CD4-positive, alpha-beta T cell (primary cell): ENCODE results near the gene KSR2. TPM values are rescaled to one million over a fixed set of nuclear protein-coding genes. Genes with fewer than 3 reads are reported as not detected.

ENCODE experiments used
- ATAC-seq: fragments of 200-7000 bp; cut with Tn5 transposase; one replicate; pipeline ENCODE4 v1.10.0; 2022; ENCODE audit warnings: mild to moderate bottlenecking; ENCODE audit not compliant: poor library complexity
- CTCF ChIA-PET: fragments of 350-600 bp; sonication (Branson Sonifier 250); formaldehyde crosslinking; loops from one replicate; lab custom pipeline; 2021; ENCODE audit warnings: antibody characterized with exemption, inconsistent platforms; lab: Charles Lee
- POLR2A ChIA-PET: fragments of 350-600 bp; sonication (Branson Sonifier 250); formaldehyde crosslinking; loops from one replicate; lab custom pipeline; 2021; ENCODE audit warnings: antibody characterized with exemption, inconsistent platforms; lab: Charles Lee
- DNase-seq, 14 experiments: peaks; one replicate each; pipeline ENCODE4 v3.0.0-alpha.2; 2013 to 2020; ENCODE audit warnings: mixed read lengths in 2 of 14
- H3K27ac ChIP-seq, 2 donors: one replicate each; pipeline versions ENCODE4 v1.5.1 to v1.7.0; 2013; ENCODE audit warnings: low read length in 2 of 2, low read depth in 1 of 2, mild to moderate bottlenecking in 1 of 2
- H3K27me3 ChIP-seq, 2 experiments: 1 replicate in 1 of 2; 2 replicates in 1 of 2; pipeline versions ENCODE4 v1.6.1 to v1.7.0; 2013; ENCODE audit warnings: low read length in 2 of 2, control low read depth in 1 of 2, mild to moderate bottlenecking in 1 of 2, moderate library complexity in 1 of 2; ENCODE audit not compliant: insufficient read depth in 2 of 2, control insufficient read depth in 1 of 2
- H3K36me3 ChIP-seq: one replicate; pipeline ENCODE4 v1.6.1; 2013; ENCODE audit warnings: low read length, control low read depth; ENCODE audit not compliant: insufficient read depth
- H3K4me1 ChIP-seq: one replicate; pipeline ENCODE4 v1.6.1; 2013; ENCODE audit warnings: low read length, control low read depth; ENCODE audit not compliant: insufficient read depth
- H3K4me3 ChIP-seq: one replicate; pipeline ENCODE4 v1.5.1; 2013; ENCODE audit warnings: mild to moderate bottlenecking, low read length, moderate library complexity
- H3K9me3 ChIP-seq, 2 experiments: 1 replicate in 1 of 2; 2 replicates in 1 of 2; pipeline versions ENCODE4 v1.6.1 to v1.7.0; 2013; ENCODE audit warnings: low read length in 2 of 2, mild to moderate bottlenecking in 2 of 2, control low read depth in 1 of 2, moderate library complexity in 1 of 2; ENCODE audit not compliant: control insufficient read depth in 1 of 2, insufficient read depth in 1 of 2
- H3K27ac Mint-ChIP-seq: one replicate; pipeline ENCODE4 v1.8.0; 2020; ENCODE audit warnings: mixed read lengths
- H3K27me3 Mint-ChIP-seq: one replicate; pipeline ENCODE4 v1.8.0; 2021; ENCODE audit warnings: mixed read lengths
- H3K36me3 Mint-ChIP-seq: one replicate; pipeline ENCODE4 v1.8.0; 2021; ENCODE audit warnings: low read depth, mixed read lengths
- H3K4me1 Mint-ChIP-seq: one replicate; pipeline ENCODE4 v1.8.0; 2021; ENCODE audit warnings: low read depth, mixed read lengths
- H3K4me3 Mint-ChIP-seq: one replicate; pipeline ENCODE4 v1.8.0; 2020; ENCODE audit warnings: mild to moderate bottlenecking, mixed read lengths
- H3K9me3 Mint-ChIP-seq: one replicate; pipeline ENCODE4 v1.8.0; 2020; ENCODE audit warnings: mixed read lengths
- intact Hi-C, 2 experiments: fragments of 100-400 bp; cut with DNase I in 1 of 2; cut with micrococcal nuclease in 1 of 2; formaldehyde crosslinking; loops; one replicate each; pipeline versions ENCODE4 v1.15.1 to v1.9.0; 2023 to 2025; cut with DNase I, micrococcal nuclease
- total RNA-seq, 174 experiments: library from RNA in 2 of 174; stranded (reverse) in 2 of 174; gene quantifications; one replicate each; pipeline ENCODE4 v1.2.3 and lab custom pipeline; 2021 to 2026
- TF ChIP-seq, protein P1 (sequence below): fragments of 200-600 bp; IDR thresholded peaks from one replicate; pipeline ENCODE4 v1.8.0; 2022; ENCODE audit warnings: antibody characterized with exemption, mild to moderate bottlenecking

KSR2 gene
- total RNA-seq, 2 experiments from 2014 or later, result 0.05 to 0.17 TPM

- POLR2A ChIA-PET, result no interaction called here
- peaks cover 9% of the 10 kb centered on the region for H3K9me3 Mint-ChIP-seq
- no peak overlapping the region for H3K27ac ChIP-seq
- H3K9me3 ChIP-seq, result no peaks in the 10 kb centered on the region
- no peaks in the 10 kb centered on the region for H3K4me1 ChIP-seq
- H3K4me3 ChIP-seq, result no peak overlapping the region
- no peak overlapping the region for H3K27ac Mint-ChIP-seq
- CTCF ChIA-PET, result no interaction called here
- no peaks in the 10 kb centered on the region for H3K36me3 ChIP-seq
- TF ChIP-seq, protein P1, sequence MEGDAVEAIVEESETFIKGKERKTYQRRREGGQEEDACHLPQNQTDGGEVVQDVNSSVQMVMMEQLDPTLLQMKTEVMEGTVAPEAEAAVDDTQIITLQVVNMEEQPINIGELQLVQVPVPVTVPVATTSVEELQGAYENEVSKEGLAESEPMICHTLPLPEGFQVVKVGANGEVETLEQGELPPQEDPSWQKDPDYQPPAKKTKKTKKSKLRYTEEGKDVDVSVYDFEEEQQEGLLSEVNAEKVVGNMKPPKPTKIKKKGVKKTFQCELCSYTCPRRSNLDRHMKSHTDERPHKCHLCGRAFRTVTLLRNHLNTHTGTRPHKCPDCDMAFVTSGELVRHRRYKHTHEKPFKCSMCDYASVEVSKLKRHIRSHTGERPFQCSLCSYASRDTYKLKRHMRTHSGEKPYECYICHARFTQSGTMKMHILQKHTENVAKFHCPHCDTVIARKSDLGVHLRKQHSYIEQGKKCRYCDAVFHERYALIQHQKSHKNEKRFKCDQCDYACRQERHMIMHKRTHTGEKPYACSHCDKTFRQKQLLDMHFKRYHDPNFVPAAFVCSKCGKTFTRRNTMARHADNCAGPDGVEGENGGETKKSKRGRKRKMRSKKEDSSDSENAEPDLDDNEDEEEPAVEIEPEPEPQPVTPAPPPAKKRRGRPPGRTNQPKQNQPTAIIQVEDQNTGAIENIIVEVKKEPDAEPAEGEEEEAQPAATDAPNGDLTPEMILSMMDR, result no peak
- no peaks in the 10 kb centered on the region for H3K36me3 Mint-ChIP-seq
- peaks cover 0 to 2% of the 10 kb centered on the region in 2 experiments for H3K27me3 ChIP-seq
- H3K4me3 Mint-ChIP-seq, result no peak overlapping the region
- H3K27me3 Mint-ChIP-seq, result no peaks in the 10 kb centered on the region
- no peaks in the 10 kb centered on the region for H3K4me1 Mint-ChIP-seq
- ATAC-seq (no peak), DNase-seq (no peak)
- intact Hi-C loops, result no loop called here
These were observed 224.4 kb downstream of the KSR2 start for GRCh38 chr12:117744418-117744817.

- intact Hi-C loops, result no loop called here
- POLR2A ChIA-PET, result no interaction called here
- ATAC-seq (no peak), DNase-seq (no peak)
- no peaks in the 10 kb centered on the region for H3K4me1 ChIP-seq
- no peaks in the 10 kb centered on the region for H3K36me3 Mint-ChIP-seq
- no peaks in the 10 kb centered on the region for H3K27me3 Mint-ChIP-seq
- H3K27ac ChIP-seq, result no peak overlapping the region
- no peak overlapping the region for H3K4me3 ChIP-seq
- no peak overlapping the region for H3K4me3 Mint-ChIP-seq
- CTCF ChIA-PET, result no interaction called here
- peaks cover 0 to 3% of the 10 kb centered on the region in 2 experiments for H3K9me3 ChIP-seq
- H3K27me3 ChIP-seq, result peaks cover 0 to 2% of the 10 kb centered on the region in 2 experiments
- no peaks in the 10 kb centered on the region for H3K4me1 Mint-ChIP-seq
- TF ChIP-seq, protein P1, result no peak
- H3K9me3 Mint-ChIP-seq, result peaks cover 9% of the 10 kb centered on the region
- H3K27ac Mint-ChIP-seq, result no peak overlapping the region
- no peaks in the 10 kb centered on the region for H3K36me3 ChIP-seq
These were observed 225.0 kb downstream of the KSR2 start for GRCh38 chr12:117743761-117744160.

GRCh38 chr12:117742721-117743120 is 226.1 kb downstream of the KSR2 start:
- Histone ChIP-seq H3K9me3 (peaks cover 0 to 6% of the 10 kb centered on the region in 2 experiments), H3K27me3 (peaks cover 0 to 2% of the 10 kb centered on the region in 2 experiments), H3K36me3 (no peaks in the 10 kb centered on the region), H3K4me1 (no peaks in the 10 kb centered on the region), H3K27ac (no peak overlapping the region), H3K4me3 (no peak overlapping the region)
- intact Hi-C loops, result no loop called here
- no peak overlapping the region for H3K27ac Mint-ChIP-seq
- DNase-seq (no peak), ATAC-seq (no peak)
- ChIA-PET CTCF (no interaction called here), POLR2A (no interaction called here)
- no peaks in the 10 kb centered on the region for H3K27me3 Mint-ChIP-seq
- H3K4me3 Mint-ChIP-seq, result no peak overlapping the region
- TF ChIP-seq, protein P1, result no peak
- H3K4me1 Mint-ChIP-seq, result no peaks in the 10 kb centered on the region
- H3K9me3 Mint-ChIP-seq, result peaks cover 9% of the 10 kb centered on the region
- H3K36me3 Mint-ChIP-seq, result no peaks in the 10 kb centered on the region
